ENCODE data around the gene RANBP17. TPM values are rescaled to one million over a fixed set of nuclear protein-coding genes. Genes with fewer than 3 reads are reported as not detected.

RANBP17 gene
- total and polyA plus RNA-seq, 12 donors: 5.5 to 119 (median 22.2) TPM

DNA sequence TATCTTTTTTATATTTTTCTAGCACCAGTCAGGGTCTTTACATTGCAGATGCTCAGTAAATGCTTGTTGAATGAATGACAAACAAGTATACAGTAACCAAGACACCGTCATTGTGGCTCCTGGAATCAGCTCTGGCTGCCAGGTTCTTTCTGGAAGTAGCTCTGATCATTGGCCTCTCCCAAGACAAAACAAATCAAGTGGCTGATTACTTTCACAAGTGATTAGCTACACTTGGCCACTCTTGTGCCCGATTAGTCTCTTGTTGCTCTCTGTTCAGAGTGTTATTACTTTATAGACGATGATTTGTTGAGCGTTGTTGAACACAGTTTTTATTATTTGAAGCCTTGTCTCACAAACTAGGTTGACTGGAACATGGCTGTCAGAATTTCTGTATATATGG, 327.6 kb downstream of the RANBP17 start:
- no peaks in the 10 kb centered on the region for H3K9me3 ChIP-seq (replicated peaks in 1 of 3)
- intact Hi-C loops (cut with DNase I): no loop called here
- no peak for TF ChIP-seq POLR2A (IDR thresholded peaks at IDR 0.05)
- TF ChIP-seq, protein P1, sequence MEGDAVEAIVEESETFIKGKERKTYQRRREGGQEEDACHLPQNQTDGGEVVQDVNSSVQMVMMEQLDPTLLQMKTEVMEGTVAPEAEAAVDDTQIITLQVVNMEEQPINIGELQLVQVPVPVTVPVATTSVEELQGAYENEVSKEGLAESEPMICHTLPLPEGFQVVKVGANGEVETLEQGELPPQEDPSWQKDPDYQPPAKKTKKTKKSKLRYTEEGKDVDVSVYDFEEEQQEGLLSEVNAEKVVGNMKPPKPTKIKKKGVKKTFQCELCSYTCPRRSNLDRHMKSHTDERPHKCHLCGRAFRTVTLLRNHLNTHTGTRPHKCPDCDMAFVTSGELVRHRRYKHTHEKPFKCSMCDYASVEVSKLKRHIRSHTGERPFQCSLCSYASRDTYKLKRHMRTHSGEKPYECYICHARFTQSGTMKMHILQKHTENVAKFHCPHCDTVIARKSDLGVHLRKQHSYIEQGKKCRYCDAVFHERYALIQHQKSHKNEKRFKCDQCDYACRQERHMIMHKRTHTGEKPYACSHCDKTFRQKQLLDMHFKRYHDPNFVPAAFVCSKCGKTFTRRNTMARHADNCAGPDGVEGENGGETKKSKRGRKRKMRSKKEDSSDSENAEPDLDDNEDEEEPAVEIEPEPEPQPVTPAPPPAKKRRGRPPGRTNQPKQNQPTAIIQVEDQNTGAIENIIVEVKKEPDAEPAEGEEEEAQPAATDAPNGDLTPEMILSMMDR (IDR thresholded peaks at IDR 0.05): no peak
- 95 to 99% (median 97%) methylated on average over 4 of the region's 4 CpGs for WGBS, 4 donors
- H3K27ac ChIP-seq: no peak overlapping the region
- no peak for DNase-seq
- no peaks in the 10 kb centered on the region for H3K4me1 ChIP-seq (replicated peaks in 1 of 2)
- no peak overlapping the region for H3K4me3 ChIP-seq
- H3K27me3 ChIP-seq: no peaks in the 10 kb centered on the region
- H3K36me3 ChIP-seq (replicated peaks in 1 of 2): no peaks in the 10 kb centered on the region

DNA sequence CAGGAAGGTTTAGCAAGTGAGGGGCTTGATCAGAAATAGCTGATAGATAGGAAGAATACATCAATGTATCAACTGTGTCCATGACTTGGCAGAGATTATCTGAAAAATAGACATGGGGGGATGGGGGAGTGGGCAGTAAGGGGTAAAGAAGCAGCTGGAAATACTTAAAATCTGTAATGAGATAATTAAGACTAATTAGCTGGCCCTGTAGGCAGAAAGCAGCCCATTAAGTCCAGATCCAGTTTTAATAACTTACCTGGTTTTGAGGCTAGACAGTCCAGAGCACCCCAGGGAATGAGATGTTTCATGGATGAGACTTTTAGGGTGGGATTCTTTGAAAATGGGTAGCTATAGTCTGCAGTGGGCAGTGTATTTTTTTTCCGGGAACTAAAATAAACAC, 330.3 kb downstream of the RANBP17 start:
- WGBS, 4 donors: 76 to 91% (median 86%) methylated on average over 1 of the region's 1 CpG
- intact Hi-C loops (cut with DNase I): no loop called here
- Histone ChIP-seq H3K27ac (no peak overlapping the region), H3K4me3 (no peak overlapping the region), H3K27me3 (no peaks in the 10 kb centered on the region), H3K4me1 (replicated peaks in 1 of 2) (no peaks in the 10 kb centered on the region), H3K9me3 (replicated peaks in 1 of 3) (no peaks in the 10 kb centered on the region), H3K36me3 (replicated peaks in 1 of 2) (no peaks in the 10 kb centered on the region)
- TF ChIP-seq, protein P1 (IDR thresholded peaks at IDR 0.05): no peak
- no peak for TF ChIP-seq POLR2A (IDR thresholded peaks at IDR 0.05)
- no peak for DNase-seq

DNA sequence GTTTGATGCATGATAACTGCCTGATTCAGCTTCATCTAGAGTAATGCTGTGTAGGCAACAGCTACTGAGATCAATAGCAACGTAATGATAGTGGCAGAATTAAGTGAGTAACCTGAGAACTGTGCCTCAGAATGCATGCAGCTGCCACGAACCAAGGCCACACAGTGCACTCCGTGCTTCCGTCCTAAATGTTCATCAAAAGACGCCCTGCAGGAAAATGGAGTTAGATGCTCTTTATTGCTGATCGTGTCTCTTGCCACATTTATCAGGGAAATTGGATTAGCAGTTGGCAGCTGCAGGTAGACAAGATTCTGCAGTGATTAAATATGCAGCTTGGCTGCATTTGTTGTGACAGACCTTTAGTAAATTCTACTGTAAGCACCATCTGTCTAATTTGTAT, 339.5 kb downstream of the RANBP17 start:
- intact Hi-C loops (cut with DNase I): no loop called here
- Histone ChIP-seq H3K27me3 (no peaks in the 10 kb centered on the region), H3K4me1 (replicated peaks in 1 of 2) (no peaks in the 10 kb centered on the region), H3K4me3 (no peak overlapping the region), H3K36me3 (replicated peaks in 1 of 2) (no peaks in the 10 kb centered on the region), H3K9me3 (replicated peaks in 1 of 3) (no peaks in the 10 kb centered on the region), H3K27ac (no peak overlapping the region)
- no peak for TF ChIP-seq POLR2A (IDR thresholded peaks at IDR 0.05)
- TF ChIP-seq, protein P1 (IDR thresholded peaks at IDR 0.05): no peak
- DNase-seq: no peak
- 73 to 86% (median 78%) methylated on average over 6 of the region's 6 CpGs for WGBS, 4 donors

DNA sequence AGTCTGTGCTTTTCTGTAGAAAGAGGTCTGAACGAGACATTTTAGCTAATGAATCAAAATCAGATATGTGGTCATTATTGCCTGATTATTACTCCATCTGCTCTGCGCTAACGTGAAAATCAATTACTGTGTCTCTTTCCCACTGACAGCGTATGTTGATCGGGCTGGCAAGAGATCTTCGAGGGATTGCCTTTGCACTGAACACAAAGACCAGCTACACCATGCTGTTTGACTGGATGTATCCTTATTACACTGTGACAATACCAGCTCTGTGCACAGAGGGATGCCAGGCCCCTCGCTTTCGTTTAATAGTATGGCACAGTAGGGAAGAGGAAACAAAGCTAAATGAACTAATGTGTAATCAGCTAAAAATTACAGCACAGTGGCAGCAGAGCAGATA, 343.6 kb downstream of the RANBP17 start:
- WGBS, 4 donors: 85 to 94% (median 90%) methylated on average over 8 of the region's 8 CpGs

More for the DNA sequence above, 343.6 kb downstream of the RANBP17 start:
- Histone ChIP-seq H3K4me3 (no peak overlapping the region), H3K9me3 (replicated peaks in 1 of 3) (no peaks in the 10 kb centered on the region), H3K27ac (no peak overlapping the region), H3K27me3 (no peaks in the 10 kb centered on the region), H3K4me1 (replicated peaks in 1 of 2) (no peaks in the 10 kb centered on the region), H3K36me3 (replicated peaks in 1 of 2) (no peaks in the 10 kb centered on the region)
- intact Hi-C loops (cut with DNase I): no loop called here
- TF ChIP-seq, protein P1 (IDR thresholded peaks at IDR 0.05): no peak
- no peak for TF ChIP-seq POLR2A (IDR thresholded peaks at IDR 0.05)
- DNase-seq: no peak
